MM.1S (cell line): ENCODE data around the gene TTYH3.

Experiments used
- EZH2 ChIP-seq: fragments of 300-600 bp; sonication (generic); optimal IDR thresholded peaks from 2 replicates; pipeline ENCODE3; 2017; ENCODE audit warnings: low read depth, mild to moderate bottlenecking, antibody characterized with exemption, low read length, mixed read lengths
- TF ChIP-seq, protein P1 (sequence below): fragments of 300-600 bp; sonication (generic); IDR thresholded peaks from 2 replicates; pipeline ENCODE4 v1.5.1; 2016; ENCODE audit warnings: antibody characterized with exemption, low read length, mixed read lengths

DNA sequence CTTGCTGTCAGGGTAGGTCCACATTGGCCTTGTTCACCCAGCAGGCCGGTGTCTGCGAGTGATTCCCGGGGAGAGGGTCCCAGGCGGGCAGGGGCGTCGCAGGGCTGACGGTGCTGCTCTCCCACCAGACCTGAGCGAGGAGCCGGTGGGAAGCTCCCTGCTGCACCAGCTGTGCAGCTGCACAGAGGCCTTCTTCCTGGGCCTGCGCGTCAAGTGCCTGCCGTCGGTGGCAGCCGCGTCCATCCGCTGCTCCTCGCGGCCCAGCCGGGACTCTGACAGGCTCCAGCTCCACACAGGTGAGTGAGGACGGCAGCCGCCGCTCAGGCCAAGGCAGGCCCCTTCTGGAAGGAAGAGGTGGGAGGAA lies 70.8 kb downstream of the TTYH3 start:
- no peak for TF ChIP-seq EZH2
- TF ChIP-seq, protein P1, sequence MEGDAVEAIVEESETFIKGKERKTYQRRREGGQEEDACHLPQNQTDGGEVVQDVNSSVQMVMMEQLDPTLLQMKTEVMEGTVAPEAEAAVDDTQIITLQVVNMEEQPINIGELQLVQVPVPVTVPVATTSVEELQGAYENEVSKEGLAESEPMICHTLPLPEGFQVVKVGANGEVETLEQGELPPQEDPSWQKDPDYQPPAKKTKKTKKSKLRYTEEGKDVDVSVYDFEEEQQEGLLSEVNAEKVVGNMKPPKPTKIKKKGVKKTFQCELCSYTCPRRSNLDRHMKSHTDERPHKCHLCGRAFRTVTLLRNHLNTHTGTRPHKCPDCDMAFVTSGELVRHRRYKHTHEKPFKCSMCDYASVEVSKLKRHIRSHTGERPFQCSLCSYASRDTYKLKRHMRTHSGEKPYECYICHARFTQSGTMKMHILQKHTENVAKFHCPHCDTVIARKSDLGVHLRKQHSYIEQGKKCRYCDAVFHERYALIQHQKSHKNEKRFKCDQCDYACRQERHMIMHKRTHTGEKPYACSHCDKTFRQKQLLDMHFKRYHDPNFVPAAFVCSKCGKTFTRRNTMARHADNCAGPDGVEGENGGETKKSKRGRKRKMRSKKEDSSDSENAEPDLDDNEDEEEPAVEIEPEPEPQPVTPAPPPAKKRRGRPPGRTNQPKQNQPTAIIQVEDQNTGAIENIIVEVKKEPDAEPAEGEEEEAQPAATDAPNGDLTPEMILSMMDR = no peak
